ENCODE results near the gene AMFR.

DNA sequence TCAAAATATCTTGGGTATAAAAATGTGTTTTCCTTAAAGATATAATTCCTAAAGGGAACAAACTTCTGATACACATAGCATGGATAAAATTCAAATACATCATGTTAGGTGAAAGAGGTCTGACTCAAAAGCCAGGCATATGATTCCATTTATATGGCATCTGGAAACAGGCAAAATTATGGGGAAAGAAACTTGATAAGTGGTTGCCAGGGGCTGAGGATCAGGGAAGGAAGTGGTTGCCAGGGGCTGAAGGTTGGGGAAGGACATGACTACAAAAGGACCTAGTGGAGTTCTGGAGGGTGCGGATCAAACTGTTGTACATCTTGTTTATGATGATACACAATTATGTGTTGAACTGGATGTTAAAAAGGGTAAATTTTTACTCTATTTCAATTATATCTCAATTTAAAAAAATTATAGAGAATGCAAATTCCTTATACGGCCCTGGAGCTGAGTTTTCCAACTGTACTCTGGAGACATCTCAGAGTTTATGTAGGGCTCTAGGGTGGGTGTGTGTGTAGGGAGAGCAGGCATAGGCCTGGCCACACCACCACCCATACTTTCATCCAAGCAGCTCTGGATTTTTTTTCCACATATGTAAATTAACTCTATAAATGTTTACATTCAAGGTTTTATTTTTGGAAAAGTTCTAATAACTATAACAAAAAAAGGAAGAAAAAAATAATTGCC lies 55.0 kb downstream of the AMFR start:
- TF ChIP-seq POLR2A (IDR thresholded peaks at IDR 0.05) = no peak
- TF ChIP-seq, protein P1, sequence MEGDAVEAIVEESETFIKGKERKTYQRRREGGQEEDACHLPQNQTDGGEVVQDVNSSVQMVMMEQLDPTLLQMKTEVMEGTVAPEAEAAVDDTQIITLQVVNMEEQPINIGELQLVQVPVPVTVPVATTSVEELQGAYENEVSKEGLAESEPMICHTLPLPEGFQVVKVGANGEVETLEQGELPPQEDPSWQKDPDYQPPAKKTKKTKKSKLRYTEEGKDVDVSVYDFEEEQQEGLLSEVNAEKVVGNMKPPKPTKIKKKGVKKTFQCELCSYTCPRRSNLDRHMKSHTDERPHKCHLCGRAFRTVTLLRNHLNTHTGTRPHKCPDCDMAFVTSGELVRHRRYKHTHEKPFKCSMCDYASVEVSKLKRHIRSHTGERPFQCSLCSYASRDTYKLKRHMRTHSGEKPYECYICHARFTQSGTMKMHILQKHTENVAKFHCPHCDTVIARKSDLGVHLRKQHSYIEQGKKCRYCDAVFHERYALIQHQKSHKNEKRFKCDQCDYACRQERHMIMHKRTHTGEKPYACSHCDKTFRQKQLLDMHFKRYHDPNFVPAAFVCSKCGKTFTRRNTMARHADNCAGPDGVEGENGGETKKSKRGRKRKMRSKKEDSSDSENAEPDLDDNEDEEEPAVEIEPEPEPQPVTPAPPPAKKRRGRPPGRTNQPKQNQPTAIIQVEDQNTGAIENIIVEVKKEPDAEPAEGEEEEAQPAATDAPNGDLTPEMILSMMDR (IDR thresholded peaks at IDR 0.05) = no peak

Data from uterus (tissue), 2 donors.